ENCODE results near the gene SPATS1.

The SPATS1 gene

DNA sequence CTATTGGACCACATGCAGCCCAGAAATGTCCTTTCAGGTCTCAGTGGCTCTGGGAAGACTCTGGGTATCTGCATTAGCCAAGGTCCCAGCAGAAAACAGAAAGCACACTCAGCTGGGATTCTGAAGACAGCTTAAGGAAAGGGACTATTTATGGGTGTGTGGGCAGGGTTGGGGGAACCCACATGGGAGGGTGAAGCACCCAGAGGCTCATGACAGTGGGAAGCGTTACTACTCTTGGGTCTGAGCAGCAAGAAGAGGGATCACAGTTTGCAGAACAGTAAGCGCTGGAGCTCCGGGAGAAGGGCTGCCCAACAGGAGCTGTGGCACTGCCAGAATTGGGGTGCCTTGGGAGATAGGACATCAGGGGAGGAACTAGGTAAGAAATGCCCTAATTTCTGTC lies 32.6 kb downstream of the SPATS1 start:
- Histone ChIP-seq H3K4me1 (ENCODE audit: insufficient read depth, low read length) (no peaks in the 10 kb centered on the region), H3K9me3 (ENCODE audit: low read length) (no peaks in the 10 kb centered on the region), H3K4me3 (ENCODE audit: low read depth in 1 of 2, low read length in 2 of 2) (no peak overlapping the region), H3K27me3 (ENCODE audit: control insufficient read depth in 1 of 2, insufficient read depth in 2 of 2, low read length in 2 of 2) (no peaks in the 10 kb centered on the region), H3K9ac (ENCODE audit: low read length) (no peak overlapping the region), H3K27ac (ENCODE audit: low read depth, low read length) (no peak overlapping the region), H3K36me3 (ENCODE audit: insufficient read depth, low read length) (no peaks in the 10 kb centered on the region)

DNA sequence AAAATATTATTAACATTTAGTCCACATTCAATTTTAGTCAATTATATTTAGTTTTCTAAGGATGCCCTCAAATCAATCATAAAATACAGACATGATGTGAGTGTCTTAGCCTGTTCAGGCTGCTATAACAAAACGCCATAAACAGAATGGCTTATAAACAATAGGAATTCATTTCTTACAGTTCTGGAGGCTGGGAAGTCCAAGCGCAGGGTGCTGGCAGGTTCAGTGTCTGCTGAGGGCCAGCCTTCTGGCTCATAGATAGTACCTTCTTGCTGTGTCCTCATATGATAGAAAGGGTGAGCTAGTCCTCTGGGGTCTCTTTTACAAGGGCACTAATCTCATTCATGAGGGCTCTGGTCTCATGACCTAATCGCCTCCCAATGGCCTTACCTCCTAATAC lies 35.0 kb downstream of the SPATS1 start:
- H3K27me3 ChIP-seq (ENCODE audit: control insufficient read depth in 1 of 2, insufficient read depth in 2 of 2, low read length in 2 of 2): no peaks in the 10 kb centered on the region
- no peaks in the 10 kb centered on the region for H3K36me3 ChIP-seq (ENCODE audit: insufficient read depth, low read length)
- no peak overlapping the region for H3K9ac ChIP-seq (ENCODE audit: low read length)
- no peak overlapping the region for H3K4me3 ChIP-seq (ENCODE audit: low read depth in 1 of 2, low read length in 2 of 2)
- no peak overlapping the region for H3K27ac ChIP-seq (ENCODE audit: low read depth, low read length)
- no peaks in the 10 kb centered on the region for H3K4me1 ChIP-seq (ENCODE audit: insufficient read depth, low read length)
- H3K9me3 ChIP-seq (ENCODE audit: low read length): no peaks in the 10 kb centered on the region

DNA sequence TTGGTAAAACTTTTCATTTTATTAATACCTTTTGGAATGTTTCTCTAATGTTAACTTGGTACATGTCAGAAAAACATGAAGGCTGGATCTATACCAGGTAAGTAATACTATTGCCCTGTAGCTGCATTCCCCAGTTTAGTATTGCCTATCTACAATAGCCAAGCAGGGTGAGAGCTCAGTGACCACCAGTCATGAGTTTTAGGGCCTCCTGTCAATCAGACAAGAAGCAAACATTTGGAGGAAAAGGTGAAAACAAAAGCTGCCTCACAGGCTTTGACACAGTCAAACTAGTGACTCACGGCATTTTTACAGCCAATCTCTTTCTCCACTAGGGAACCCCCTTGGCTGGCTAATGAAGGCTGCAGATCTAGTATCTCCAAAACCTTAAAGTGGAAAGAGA lies 35.5 kb downstream of the SPATS1 start:
- Histone ChIP-seq H3K27me3 (ENCODE audit: control insufficient read depth in 1 of 2, insufficient read depth in 2 of 2, low read length in 2 of 2) (no peaks in the 10 kb centered on the region), H3K9me3 (ENCODE audit: low read length) (no peaks in the 10 kb centered on the region), H3K36me3 (ENCODE audit: insufficient read depth, low read length) (no peaks in the 10 kb centered on the region), H3K27ac (ENCODE audit: low read depth, low read length) (no peak overlapping the region), H3K9ac (ENCODE audit: low read length) (no peak overlapping the region), H3K4me3 (ENCODE audit: low read depth in 1 of 2, low read length in 2 of 2) (no peak overlapping the region), H3K4me1 (ENCODE audit: insufficient read depth, low read length) (no peaks in the 10 kb centered on the region)

DNA sequence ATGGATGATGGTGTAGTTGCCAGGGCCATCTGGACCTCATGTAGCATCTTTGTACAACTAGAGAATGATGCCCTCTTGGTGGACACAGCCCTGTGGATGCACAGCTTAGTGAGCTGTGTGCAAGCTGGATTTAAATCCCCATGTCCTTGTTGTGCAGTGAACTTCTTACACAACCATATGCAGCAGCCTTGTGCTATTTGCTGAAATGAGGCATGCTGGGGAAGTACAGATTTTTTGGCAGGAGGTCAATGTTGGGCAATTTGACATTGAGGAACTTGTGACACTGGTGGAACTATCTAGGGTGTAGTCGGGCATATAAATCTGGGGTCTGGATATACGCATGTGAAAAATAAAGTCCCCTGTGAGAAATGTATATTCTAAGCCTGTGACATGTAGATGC lies 39.3 kb downstream of the SPATS1 start:
- H3K27me3 ChIP-seq (ENCODE audit: control insufficient read depth in 1 of 2, insufficient read depth in 2 of 2, low read length in 2 of 2): no peaks in the 10 kb centered on the region
- H3K27ac ChIP-seq (ENCODE audit: low read depth, low read length): no peak overlapping the region
- no peak overlapping the region for H3K9ac ChIP-seq (ENCODE audit: low read length)
- no peak overlapping the region for H3K4me3 ChIP-seq (ENCODE audit: low read depth in 1 of 2, low read length in 2 of 2)
- H3K9me3 ChIP-seq (ENCODE audit: low read length): no peaks in the 10 kb centered on the region
- H3K4me1 ChIP-seq (ENCODE audit: insufficient read depth, low read length): peaks cover 5% of the 10 kb centered on the region
- no peaks in the 10 kb centered on the region for H3K36me3 ChIP-seq (ENCODE audit: insufficient read depth, low read length)

DNA sequence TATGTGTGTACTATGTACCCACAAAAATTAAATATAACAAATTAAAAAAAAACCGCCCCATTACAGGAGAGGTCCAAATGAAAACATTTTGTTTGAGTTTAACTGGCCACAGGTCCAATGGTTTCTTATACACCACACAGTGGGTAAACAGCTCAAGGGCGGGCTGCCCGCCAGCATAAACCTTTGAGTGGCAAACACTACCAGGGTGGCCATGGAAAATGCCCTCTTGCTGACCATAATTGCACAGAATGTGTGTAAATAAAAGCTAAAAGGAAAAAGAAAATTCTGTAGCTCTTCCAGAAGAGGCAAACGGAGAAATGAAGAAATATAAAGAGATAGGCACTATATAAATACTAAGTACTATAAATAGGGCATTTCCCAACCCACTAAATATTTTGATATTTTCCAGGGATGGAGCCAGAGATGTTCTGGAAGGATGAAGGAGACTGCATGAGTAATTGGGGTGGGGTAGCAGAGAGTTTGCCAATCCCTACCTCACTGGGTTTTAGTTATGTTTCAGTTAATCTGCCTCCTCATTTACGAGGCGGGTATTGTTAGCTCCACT lies 44.0 kb downstream of the SPATS1 start:
- Histone ChIP-seq H3K9me3 (ENCODE audit: low read length) (no peaks in the 10 kb centered on the region), H3K4me3 (ENCODE audit: low read depth in 1 of 2, low read length in 2 of 2) (peak overlapping the region in 1 of 2 donors; percentile 75), H3K27me3 (ENCODE audit: control insufficient read depth in 1 of 2, insufficient read depth in 2 of 2, low read length in 2 of 2) (no peaks in the 10 kb centered on the region), H3K9ac (ENCODE audit: low read length) (peak overlapping the region; percentile 51), H3K4me1 (ENCODE audit: insufficient read depth, low read length) (peaks cover 31% of the 10 kb centered on the region), H3K27ac (ENCODE audit: low read depth, low read length) (peak overlapping the region; percentile 96), H3K36me3 (ENCODE audit: insufficient read depth, low read length) (peaks cover 6% of the 10 kb centered on the region)

DNA sequence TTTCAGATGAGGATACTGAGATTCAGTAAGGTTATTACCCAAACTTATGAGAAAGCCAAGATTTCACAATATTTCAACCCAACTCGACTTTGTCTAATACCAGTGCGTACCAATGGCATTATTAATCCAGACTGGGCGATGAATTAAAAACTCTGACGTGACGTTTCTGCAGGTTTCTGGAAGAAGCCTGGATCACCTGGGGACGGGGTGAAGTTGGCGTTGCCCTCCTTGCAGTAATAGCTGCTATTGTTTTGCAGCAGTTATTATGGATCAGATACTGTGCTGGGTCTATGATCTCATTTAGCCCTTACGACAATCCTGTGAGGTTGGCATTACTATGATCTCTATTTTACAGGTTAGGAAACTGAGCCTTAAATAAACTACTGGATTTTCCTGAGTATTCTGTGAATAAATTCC lies 44.5 kb downstream of the SPATS1 start:
- Histone ChIP-seq H3K9me3 (ENCODE audit: low read length) (no peaks in the 10 kb centered on the region), H3K27me3 (ENCODE audit: control insufficient read depth in 1 of 2, insufficient read depth in 2 of 2, low read length in 2 of 2) (no peaks in the 10 kb centered on the region), H3K36me3 (ENCODE audit: insufficient read depth, low read length) (peaks cover 11% of the 10 kb centered on the region), H3K9ac (ENCODE audit: low read length) (peak overlapping the region; percentile 51), H3K27ac (ENCODE audit: low read depth, low read length) (peak overlapping the region; percentile 96), H3K4me1 (ENCODE audit: insufficient read depth, low read length) (peaks cover 31% of the 10 kb centered on the region), H3K4me3 (ENCODE audit: low read depth in 1 of 2, low read length in 2 of 2) (peak overlapping the region; percentile 75 to 91)

DNA sequence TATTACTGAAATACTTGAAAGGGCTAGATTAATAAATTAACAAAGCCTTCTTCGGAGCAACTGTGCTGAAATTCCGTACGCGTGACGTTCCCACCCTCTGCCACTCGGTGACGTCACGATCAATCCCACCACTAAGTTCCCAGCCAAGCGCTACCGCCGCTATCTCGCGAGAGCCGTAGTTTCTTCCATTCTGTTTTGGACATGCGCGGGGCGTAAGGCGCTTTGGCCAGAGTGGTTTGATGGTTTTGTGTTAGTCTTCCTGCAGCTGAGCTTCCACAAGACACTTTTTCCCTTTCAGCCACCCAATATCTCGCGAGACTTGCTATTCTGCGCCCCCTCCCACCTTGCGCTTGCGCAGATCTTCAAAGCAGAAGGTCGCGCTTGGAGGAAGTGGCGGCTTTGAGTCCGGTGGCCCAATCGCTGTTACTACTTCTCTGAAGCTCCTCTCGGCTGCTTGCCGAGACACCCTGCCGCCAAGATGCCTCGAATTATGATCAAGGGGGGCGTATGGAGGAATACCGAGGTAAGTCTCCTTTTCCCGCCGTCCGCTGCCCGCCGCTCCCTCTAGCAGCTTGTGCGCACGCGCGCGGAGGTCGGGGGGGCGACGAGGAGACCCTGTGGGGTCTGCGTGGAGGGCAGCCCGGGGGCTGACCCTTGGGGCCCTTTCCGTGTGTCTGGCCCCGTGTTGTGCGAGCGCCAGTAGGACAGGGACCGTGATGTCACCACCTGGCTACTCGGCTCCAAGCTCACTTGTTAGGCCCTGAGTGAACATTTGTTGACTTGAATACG lies 45.1 kb downstream of the SPATS1 start, which contains the start of gene CDC5L:
Gene CDC5L (plus strand): TSS at position 361 of the 789 bp plus-strand sequence. CDS start 118 bp downstream, at position 479.
- peak within 1 kb of the TSS; percentile 96 for H3K27ac ChIP-seq (ENCODE audit: low read depth, low read length)
- peaks cover 15% of the 10 kb centered on the region for H3K36me3 ChIP-seq (ENCODE audit: insufficient read depth, low read length)
- no peaks in the 10 kb centered on the region for H3K9me3 ChIP-seq (ENCODE audit: low read length)
- no peaks in the 10 kb centered on the region for H3K27me3 ChIP-seq (ENCODE audit: control insufficient read depth in 1 of 2, insufficient read depth in 2 of 2, low read length in 2 of 2)
- H3K4me3 ChIP-seq (ENCODE audit: low read depth in 1 of 2, low read length in 2 of 2): peak within 1 kb of the TSS; percentile 91 to 94
- H3K4me1 ChIP-seq (ENCODE audit: insufficient read depth, low read length): peaks cover 31% of the 10 kb centered on the region
- H3K9ac ChIP-seq (ENCODE audit: low read length): peak within 1 kb of the TSS; percentile 76

DNA sequence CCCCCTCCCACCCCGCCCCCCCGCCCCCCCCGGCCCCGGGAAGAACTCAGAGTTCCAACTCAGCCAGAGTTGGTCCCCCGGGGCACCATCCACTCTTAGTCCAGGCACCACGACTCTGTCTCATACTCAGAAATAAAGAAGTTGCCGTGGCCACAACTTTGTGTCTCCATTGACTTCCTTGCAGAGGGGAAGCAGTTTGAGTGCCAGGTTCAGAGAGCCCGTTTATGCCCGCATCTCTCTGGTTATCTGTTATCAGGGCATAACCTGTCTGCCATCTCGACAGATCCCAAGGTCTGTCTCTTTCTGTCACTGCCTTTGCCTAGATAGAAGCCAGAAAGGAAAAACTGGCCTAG lies 45.7 kb downstream of the SPATS1 start:
- Histone ChIP-seq H3K4me3 (ENCODE audit: low read depth in 1 of 2, low read length in 2 of 2) (peak overlapping the region; percentile 62 to 94), H3K27ac (ENCODE audit: low read depth, low read length) (peak overlapping the region; percentile 96), H3K27me3 (ENCODE audit: control insufficient read depth in 1 of 2, insufficient read depth in 2 of 2, low read length in 2 of 2) (no peaks in the 10 kb centered on the region), H3K36me3 (ENCODE audit: insufficient read depth, low read length) (peaks cover 16% of the 10 kb centered on the region), H3K9me3 (ENCODE audit: low read length) (no peaks in the 10 kb centered on the region), H3K9ac (ENCODE audit: low read length) (peak overlapping the region; percentile 76), H3K4me1 (ENCODE audit: insufficient read depth, low read length) (peaks cover 31% of the 10 kb centered on the region)

DNA sequence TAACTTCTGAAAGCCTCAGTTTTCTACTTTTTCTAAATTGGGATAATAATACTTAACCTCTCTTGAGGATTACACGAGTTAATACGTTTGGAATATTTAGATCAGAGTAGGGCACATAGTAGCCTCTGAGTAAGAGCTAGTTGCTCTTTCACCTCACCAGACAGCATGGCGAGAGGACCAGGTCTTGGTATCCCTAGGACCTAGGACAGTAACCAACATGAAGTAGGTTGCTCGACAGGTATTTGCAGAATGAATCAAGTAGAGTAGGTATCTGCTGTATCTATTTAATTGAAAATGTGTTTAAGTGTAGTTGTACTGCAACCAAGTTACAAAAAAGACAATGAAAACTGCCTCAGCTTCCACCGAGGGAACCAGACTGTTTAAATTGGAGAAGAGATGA lies 46.4 kb downstream of the SPATS1 start:
- Histone ChIP-seq H3K27ac (ENCODE audit: low read depth, low read length) (no peak overlapping the region), H3K9ac (ENCODE audit: low read length) (peak overlapping the region; percentile 76), H3K4me1 (ENCODE audit: insufficient read depth, low read length) (peaks cover 31% of the 10 kb centered on the region), H3K36me3 (ENCODE audit: insufficient read depth, low read length) (peaks cover 23% of the 10 kb centered on the region), H3K27me3 (ENCODE audit: control insufficient read depth in 1 of 2, insufficient read depth in 2 of 2, low read length in 2 of 2) (no peaks in the 10 kb centered on the region), H3K9me3 (ENCODE audit: low read length) (no peaks in the 10 kb centered on the region), H3K4me3 (ENCODE audit: low read depth in 1 of 2, low read length in 2 of 2) (peak overlapping the region in 1 of 2 donors; percentile 94)

DNA sequence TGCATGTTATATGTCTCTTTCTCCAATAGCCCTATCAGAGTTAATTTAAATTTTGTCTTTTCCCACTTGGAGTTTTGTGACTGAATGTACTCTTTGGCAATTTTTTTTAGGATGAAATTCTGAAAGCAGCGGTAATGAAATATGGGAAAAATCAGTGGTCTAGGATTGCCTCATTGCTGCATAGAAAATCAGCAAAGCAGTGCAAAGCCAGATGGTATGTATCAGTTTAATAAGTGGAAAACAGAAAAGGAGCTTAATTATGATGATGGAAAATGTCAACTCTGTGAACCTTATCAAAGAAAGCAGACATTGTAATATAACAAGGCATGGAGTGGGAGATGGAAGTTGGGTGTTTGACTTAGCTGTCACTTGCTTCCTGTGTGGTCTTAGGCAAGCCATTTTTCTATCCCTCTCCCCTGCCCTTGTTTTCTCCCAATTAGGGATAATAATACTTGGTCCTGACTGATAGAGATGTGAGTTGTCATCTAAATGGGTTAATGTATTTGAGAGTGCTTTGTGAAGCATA lies 47.8 kb downstream of the SPATS1 start:
- no peak overlapping the region for H3K9ac ChIP-seq (ENCODE audit: low read length)
- no peaks in the 10 kb centered on the region for H3K9me3 ChIP-seq (ENCODE audit: low read length)
- no peak overlapping the region for H3K27ac ChIP-seq (ENCODE audit: low read depth, low read length)
- H3K4me1 ChIP-seq (ENCODE audit: insufficient read depth, low read length): peaks cover 31% of the 10 kb centered on the region
- H3K36me3 ChIP-seq (ENCODE audit: insufficient read depth, low read length): peaks cover 37% of the 10 kb centered on the region
- no peak overlapping the region for H3K4me3 ChIP-seq (ENCODE audit: low read depth in 1 of 2, low read length in 2 of 2)
- no peaks in the 10 kb centered on the region for H3K27me3 ChIP-seq (ENCODE audit: control insufficient read depth in 1 of 2, insufficient read depth in 2 of 2, low read length in 2 of 2)
